CD14-positive monocyte (primary cell): ENCODE measurements around the gene TIPARP. TPM values are rescaled to one million over a fixed set of nuclear protein-coding genes. Genes with fewer than 3 reads are reported as not detected.

ENCODE experiments used
- DNase-seq, 3 donors: peaks; one replicate each; pipeline ENCODE4 v3.0.0-alpha.2; 2011 to 2022
- H2AFZ ChIP-seq: 2 replicates; pipeline ENCODE4 v1.6.0; 2012; ENCODE audit warnings: mild to moderate bottlenecking, low read depth, low read length, inconsistent platforms; ENCODE audit not compliant: insufficient read depth, poor library complexity, severe bottlenecking
- H3K27ac ChIP-seq, 2 donors: 1 replicate in 1 of 2; 2 replicates in 1 of 2; pipeline ENCODE4 v1.5.1; 2012 to 2013; ENCODE audit warnings: low read length in 2 of 2, control low read depth in 1 of 2, inconsistent platforms in 1 of 2, low read depth in 1 of 2, mild to moderate bottlenecking in 1 of 2
- H3K27me3 ChIP-seq, 2 donors: one replicate each; pipeline versions ENCODE4 v1.6.0 to v1.6.1; 2011 to 2013; ENCODE audit warnings: low read length in 2 of 2; ENCODE audit not compliant: control insufficient read depth in 2 of 2, insufficient read depth in 2 of 2
- H3K36me3 ChIP-seq, 2 donors: replicated peaks in 1 of 2; 1 replicate in 1 of 2; 2 replicates in 1 of 2; pipeline versions ENCODE4 v1.5.1 to v1.6.1; 2012 to 2013; ENCODE audit warnings: low read length in 2 of 2, control low read depth in 1 of 2, inconsistent platforms in 1 of 2, mild to moderate bottlenecking in 1 of 2; ENCODE audit not compliant: insufficient read depth in 2 of 2, control insufficient read depth in 1 of 2
- H3K4me1 ChIP-seq, 2 donors: 1 replicate in 1 of 2; 2 replicates in 1 of 2; pipeline versions ENCODE4 v1.5.1 to v1.6.1; 2012 to 2013; ENCODE audit warnings: low read length in 2 of 2, control low read depth in 1 of 2, inconsistent platforms in 1 of 2, mild to moderate bottlenecking in 1 of 2, moderate library complexity in 1 of 2; ENCODE audit not compliant: insufficient read depth in 2 of 2, control insufficient read depth in 1 of 2
- H3K4me2 ChIP-seq: replicated peaks from 2 replicates; pipeline ENCODE3; 2012; ENCODE audit warnings: low read length, moderate library complexity, mild to moderate bottlenecking; ENCODE audit not compliant: poor library complexity, severe bottlenecking; ENCODE audit errors: extremely low read depth
- H3K4me3 ChIP-seq, 3 experiments: fragments of 200-600 bp in 1 of 3; sonication (generic) in 1 of 3; replicated peaks in 1 of 3; 1 replicate in 2 of 3; 2 replicates in 1 of 3; pipeline ENCODE4 v1.5.1; 2011 to 2013; ENCODE audit warnings: low read length in 3 of 3, mild to moderate bottlenecking in 3 of 3, control low read depth in 2 of 3, low read depth in 2 of 3, inconsistent platforms in 1 of 3, moderate library complexity in 1 of 3
- H3K79me2 ChIP-seq: 2 replicates; pipeline ENCODE4 v1.6.0; 2012; ENCODE audit warnings: mild to moderate bottlenecking, control low read depth, inconsistent platforms, low read length, moderate library complexity; ENCODE audit not compliant: insufficient read depth
- H3K9ac ChIP-seq: 2 replicates; pipeline ENCODE4 v1.6.0; 2017; ENCODE audit warnings: low read length, mild to moderate bottlenecking; ENCODE audit not compliant: insufficient read depth, poor library complexity, severe bottlenecking
- H3K9me3 ChIP-seq, 2 donors: replicated peaks in 1 of 2; 1 replicate in 1 of 2; 2 replicates in 1 of 2; pipeline versions ENCODE4 v1.5.1 to v1.6.1; 2012 to 2013; ENCODE audit warnings: low read length in 2 of 2, control low read depth in 1 of 2; ENCODE audit not compliant: control insufficient read depth in 1 of 2, insufficient read depth in 1 of 2
- H4K20me1 ChIP-seq: 2 replicates; pipeline ENCODE4 v1.6.0; 2012; ENCODE audit warnings: mild to moderate bottlenecking, low read length, control low read depth, moderate library complexity; ENCODE audit not compliant: insufficient read depth
- H3K27ac Mint-ChIP-seq, 7 donors: one replicate each; pipeline ENCODE4 v1.8.0; 2020; ENCODE audit warnings: mild to moderate bottlenecking in 7 of 7, mixed read lengths in 7 of 7, moderate library complexity in 6 of 7, inconsistent platforms in 2 of 7
- H3K27me3 Mint-ChIP-seq, 3 donors: one replicate each; pipeline ENCODE4 v1.8.0; 2021 to 2022; ENCODE audit warnings: low read depth in 3 of 3, mild to moderate bottlenecking in 3 of 3, mixed read lengths in 3 of 3, moderate library complexity in 3 of 3, inconsistent platforms in 1 of 3
- H3K36me3 Mint-ChIP-seq, 2 donors: one replicate each; pipeline ENCODE4 v1.8.0; 2020; ENCODE audit warnings: mixed read lengths in 2 of 2, inconsistent platforms in 1 of 2, mild to moderate bottlenecking in 1 of 2
- H3K4me1 Mint-ChIP-seq: one replicate; pipeline ENCODE4 v1.8.0; 2020; ENCODE audit warnings: mild to moderate bottlenecking, mixed read lengths
- H3K4me3 Mint-ChIP-seq, 2 donors: one replicate each; pipeline ENCODE4 v1.8.0; 2020; ENCODE audit warnings: mild to moderate bottlenecking in 2 of 2, mixed read lengths in 2 of 2, moderate library complexity in 1 of 2
- H3K9me3 Mint-ChIP-seq, 7 donors: one replicate each; pipeline ENCODE4 v1.8.0; 2020 to 2022; ENCODE audit warnings: mixed read lengths in 7 of 7, mild to moderate bottlenecking in 6 of 7, moderate library complexity in 6 of 7, inconsistent platforms in 2 of 7
- CTCF ChIP-seq: fragments of 200-600 bp; IDR thresholded peaks from one replicate; pipeline ENCODE4 v1.8.0; 2022; ENCODE audit warnings: antibody characterized with exemption, mild to moderate bottlenecking
- WGBS: methylation state at CpG from one replicate; pipeline ENCODE4 v1.1.5; 2013; ENCODE audit warnings: missing lambda C conversion rate; ENCODE audit not compliant: insufficient coverage; 5-methylcytosine and 5-hydroxymethylcytosine counted together
- intact Hi-C, 2 donors: fragments of 100-400 bp; cut with micrococcal nuclease; formaldehyde crosslinking; loops; one replicate each; pipeline versions ENCODE4 v1.15.0 to v1.15.1; 2023
- polyA plus RNA-seq, 3 donors: library from polyadenylated mRNA; depleted of rRNA in 1 of 3; unstranded in 2 of 3; stranded (reverse) in 1 of 3; fragments of 300-500 nt in 2 of 3; fragments of >200 nt in 1 of 3; fragmentation: Illumina TruSeq in 2 of 3; gene quantifications; 1 replicate in 2 of 3; 2 replicates in 1 of 3; pipeline ENCODE4 v1.2.3, GENCODE V29; 2012 to 2021

TIPARP gene
- polyA plus RNA-seq, 3 donors = 12.7 to 42.5 (median 16.7) TPM

GRCh38 chr3:156726456-156726855, 52.1 kb downstream of the TIPARP start:
- Histone ChIP-seq H3K36me3 (no peaks in the 10 kb centered on the region), H3K9ac (no peak overlapping the region), H4K20me1 (no peaks in the 10 kb centered on the region), H3K27ac (no peak overlapping the region), H3K27me3 (no peaks in the 10 kb centered on the region), H3K4me2 (no peak overlapping the region), H2AFZ (no peak overlapping the region), H3K9me3 (no peaks in the 10 kb centered on the region), H3K4me1 (no peaks in the 10 kb centered on the region), H3K79me2 (no peaks in the 10 kb centered on the region), H3K4me3 (no peak overlapping the region)
- no peak for DNase-seq
- Mint-ChIP-seq H3K9me3 (no peaks in the 10 kb centered on the region), H3K4me3 (no peak overlapping the region), H3K36me3 (no peaks in the 10 kb centered on the region), H3K27ac (no peak overlapping the region), H3K27me3 (peaks cover 0 to 1% (median 0%) of the 10 kb centered on the region in 3 donors), H3K4me1 (peaks cover 4% of the 10 kb centered on the region)
- intact Hi-C loops = no loop called here
- WGBS = no CpG with 5 or more reads among the region's 1 CpG
- no peak for TF ChIP-seq CTCF

- Histone ChIP-seq H3K79me2 (no peaks in the 10 kb centered on the region), H3K9me3 (no peaks in the 10 kb centered on the region), H3K4me1 (no peaks in the 10 kb centered on the region), H3K4me3 (no peak overlapping the region), H3K4me2 (no peak overlapping the region), H3K36me3 (no peaks in the 10 kb centered on the region), H2AFZ (no peak overlapping the region), H3K27ac (no peak overlapping the region), H3K27me3 (no peaks in the 10 kb centered on the region), H4K20me1 (no peaks in the 10 kb centered on the region), H3K9ac (no peak overlapping the region)
- TF ChIP-seq CTCF = no peak
- H3K4me1 Mint-ChIP-seq = no peaks in the 10 kb centered on the region
- intact Hi-C loops = no loop called here
- no peak overlapping the region for H3K4me3 Mint-ChIP-seq
- no CpG with 5 or more reads among the region's 3 CpGs for WGBS
- peaks cover 0 to 1% (median 0%) of the 10 kb centered on the region in 3 donors for H3K27me3 Mint-ChIP-seq
- no peak for DNase-seq
- H3K9me3 Mint-ChIP-seq = no peaks in the 10 kb centered on the region
- H3K36me3 Mint-ChIP-seq = no peaks in the 10 kb centered on the region
- no peak overlapping the region for H3K27ac Mint-ChIP-seq
Observed at GRCh38 chr3:156727519-156728205, 53.3 kb downstream of the TIPARP start.
